Hepatocyte (in vitro differentiated cells): Measurements from ENCODE around the gene SLC23A2.

Experiments
- EZH2 ChIP-seq: fragments of 200-600 bp; sonication (generic); IDR thresholded peaks from 2 replicates; pipeline ENCODE4 v1.6.1; 2016; ENCODE audit warnings: antibody characterized with exemption, mild to moderate bottlenecking, borderline replicate concordance
- EZH2phosphoT487 ChIP-seq: fragments of 200-600 bp; sonication (generic); IDR thresholded peaks from one replicate; pipeline ENCODE4 v1.6.1; 2018; ENCODE audit warnings: antibody characterized with exemption, mild to moderate bottlenecking, low read depth, moderate library complexity; ENCODE audit not compliant: unreplicated experiment, severe bottlenecking
- TF ChIP-seq, protein P1 (sequence below): fragments of 200-600 bp; sonication (generic); IDR thresholded peaks from 2 replicates; pipeline ENCODE4 v1.5.1; 2016; ENCODE audit warnings: antibody characterized with exemption, mild to moderate bottlenecking; ENCODE audit not compliant: poor library complexity

DNA sequence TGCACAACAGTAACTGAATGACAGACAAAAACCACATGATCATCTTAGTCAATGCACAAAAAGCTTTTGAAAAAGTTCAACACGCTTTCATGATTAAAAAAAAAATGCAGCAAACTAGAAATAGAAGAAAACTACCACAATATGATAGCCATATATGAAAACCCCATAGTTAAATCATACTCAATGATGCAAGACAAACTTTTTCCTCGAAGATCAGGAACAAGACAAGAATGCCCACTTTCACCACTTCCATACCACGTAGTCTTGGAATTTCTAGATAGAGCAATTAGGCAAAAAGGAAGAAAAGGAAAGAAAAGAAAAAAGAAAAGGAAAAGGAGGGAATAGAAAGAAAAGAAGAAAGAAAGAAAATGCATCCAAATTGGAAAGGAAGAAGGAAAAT is 44.6 kb upstream of the SLC23A2 start:
- TF ChIP-seq, protein P1, sequence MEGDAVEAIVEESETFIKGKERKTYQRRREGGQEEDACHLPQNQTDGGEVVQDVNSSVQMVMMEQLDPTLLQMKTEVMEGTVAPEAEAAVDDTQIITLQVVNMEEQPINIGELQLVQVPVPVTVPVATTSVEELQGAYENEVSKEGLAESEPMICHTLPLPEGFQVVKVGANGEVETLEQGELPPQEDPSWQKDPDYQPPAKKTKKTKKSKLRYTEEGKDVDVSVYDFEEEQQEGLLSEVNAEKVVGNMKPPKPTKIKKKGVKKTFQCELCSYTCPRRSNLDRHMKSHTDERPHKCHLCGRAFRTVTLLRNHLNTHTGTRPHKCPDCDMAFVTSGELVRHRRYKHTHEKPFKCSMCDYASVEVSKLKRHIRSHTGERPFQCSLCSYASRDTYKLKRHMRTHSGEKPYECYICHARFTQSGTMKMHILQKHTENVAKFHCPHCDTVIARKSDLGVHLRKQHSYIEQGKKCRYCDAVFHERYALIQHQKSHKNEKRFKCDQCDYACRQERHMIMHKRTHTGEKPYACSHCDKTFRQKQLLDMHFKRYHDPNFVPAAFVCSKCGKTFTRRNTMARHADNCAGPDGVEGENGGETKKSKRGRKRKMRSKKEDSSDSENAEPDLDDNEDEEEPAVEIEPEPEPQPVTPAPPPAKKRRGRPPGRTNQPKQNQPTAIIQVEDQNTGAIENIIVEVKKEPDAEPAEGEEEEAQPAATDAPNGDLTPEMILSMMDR, result no peak
- TF ChIP-seq EZH2phosphoT487 (no peak), EZH2 (no peak)
